Measurements from ENCODE around the gene TRIM6.

DNA sequence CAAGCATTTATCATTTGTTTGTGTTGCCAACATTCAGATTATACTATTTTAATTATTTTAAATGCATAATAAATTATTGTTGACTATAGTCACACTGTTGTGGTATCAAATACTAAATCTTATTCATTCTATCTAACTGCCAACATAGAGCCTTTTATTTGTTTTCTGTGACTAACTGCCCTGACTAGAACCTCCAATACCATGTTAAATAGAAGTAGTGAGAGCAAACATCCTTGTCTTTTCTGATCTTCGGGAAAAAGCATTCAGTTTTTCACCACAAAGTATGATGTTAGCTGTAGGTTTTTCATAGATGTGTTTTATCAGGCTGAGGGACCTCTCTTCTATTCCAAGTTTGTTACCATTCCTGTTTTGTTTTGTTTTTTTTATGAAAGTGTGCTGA is 43.5 kb downstream of the TRIM6 start:
- TF ChIP-seq, protein P1, sequence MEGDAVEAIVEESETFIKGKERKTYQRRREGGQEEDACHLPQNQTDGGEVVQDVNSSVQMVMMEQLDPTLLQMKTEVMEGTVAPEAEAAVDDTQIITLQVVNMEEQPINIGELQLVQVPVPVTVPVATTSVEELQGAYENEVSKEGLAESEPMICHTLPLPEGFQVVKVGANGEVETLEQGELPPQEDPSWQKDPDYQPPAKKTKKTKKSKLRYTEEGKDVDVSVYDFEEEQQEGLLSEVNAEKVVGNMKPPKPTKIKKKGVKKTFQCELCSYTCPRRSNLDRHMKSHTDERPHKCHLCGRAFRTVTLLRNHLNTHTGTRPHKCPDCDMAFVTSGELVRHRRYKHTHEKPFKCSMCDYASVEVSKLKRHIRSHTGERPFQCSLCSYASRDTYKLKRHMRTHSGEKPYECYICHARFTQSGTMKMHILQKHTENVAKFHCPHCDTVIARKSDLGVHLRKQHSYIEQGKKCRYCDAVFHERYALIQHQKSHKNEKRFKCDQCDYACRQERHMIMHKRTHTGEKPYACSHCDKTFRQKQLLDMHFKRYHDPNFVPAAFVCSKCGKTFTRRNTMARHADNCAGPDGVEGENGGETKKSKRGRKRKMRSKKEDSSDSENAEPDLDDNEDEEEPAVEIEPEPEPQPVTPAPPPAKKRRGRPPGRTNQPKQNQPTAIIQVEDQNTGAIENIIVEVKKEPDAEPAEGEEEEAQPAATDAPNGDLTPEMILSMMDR (IDR thresholded peaks at IDR 0.05): no peak
- TF ChIP-seq EZH2 (IDR thresholded peaks at IDR 0.05): no peak
